Ishikawa (cell line): Measurements from ENCODE around the gene SHISA5.

ENCODE experiments used
- CEBPB ChIP-seq: IDR thresholded peaks from 2 replicates; pipeline ENCODE4 v1.6.1; 2012
- CREB1 ChIP-seq: IDR thresholded peaks from 2 replicates; pipeline ENCODE4 v1.6.1; 2012; ENCODE audit warnings: low read depth
- EGR1 ChIP-seq: IDR thresholded peaks from 2 replicates; pipeline ENCODE4 v1.6.1; 2012
- EP300 ChIP-seq: IDR thresholded peaks from 2 replicates; pipeline ENCODE4 v1.6.1; 2012; ENCODE audit warnings: borderline replicate concordance
- FOXM1 ChIP-seq: IDR thresholded peaks from 2 replicates; pipeline ENCODE4 v1.6.1; 2012; ENCODE audit warnings: low read depth, borderline replicate concordance
- MAX ChIP-seq: IDR thresholded peaks from 2 replicates; pipeline ENCODE4 v1.6.1; 2012
- NFIC ChIP-seq: IDR thresholded peaks from 2 replicates; pipeline ENCODE4 v1.6.1; 2012
- RAD21 ChIP-seq: IDR thresholded peaks from 2 replicates; pipeline ENCODE4 v1.6.1; 2012; ENCODE audit warnings: low read depth
- TAF1 ChIP-seq: IDR thresholded peaks from 2 replicates; pipeline ENCODE4 v1.6.1; 2012; ENCODE audit warnings: low read depth, mild to moderate bottlenecking
- TCF12 ChIP-seq: IDR thresholded peaks from 2 replicates; pipeline ENCODE4 v1.6.1; 2012; ENCODE audit warnings: low read depth
- TEAD4 ChIP-seq: IDR thresholded peaks from 2 replicates; pipeline ENCODE4 v1.6.1; 2012
- YY1 ChIP-seq: IDR thresholded peaks from 2 replicates; pipeline ENCODE4 v1.6.1; 2012; ENCODE audit warnings: low read depth
- ZBTB7A ChIP-seq: IDR thresholded peaks from 2 replicates; pipeline ENCODE4 v1.6.1; 2012; ENCODE audit warnings: low read depth
- TF ChIP-seq, protein P1 (sequence below): IDR thresholded peaks from 2 replicates; pipeline ENCODE4 v1.6.1; 2012; ENCODE audit warnings: low read depth, mild to moderate bottlenecking
- TF ChIP-seq, protein P2 (sequence below): IDR thresholded peaks from 2 replicates; pipeline ENCODE4 v1.6.1; 2012

The SHISA5 gene

GRCh38 chr3:48445277-48445882 is 58.6 kb downstream of the SHISA5 start:
- TF ChIP-seq NFIC (no peak), TEAD4 (no peak), EGR1 (no peak)
- TF ChIP-seq, protein P1, sequence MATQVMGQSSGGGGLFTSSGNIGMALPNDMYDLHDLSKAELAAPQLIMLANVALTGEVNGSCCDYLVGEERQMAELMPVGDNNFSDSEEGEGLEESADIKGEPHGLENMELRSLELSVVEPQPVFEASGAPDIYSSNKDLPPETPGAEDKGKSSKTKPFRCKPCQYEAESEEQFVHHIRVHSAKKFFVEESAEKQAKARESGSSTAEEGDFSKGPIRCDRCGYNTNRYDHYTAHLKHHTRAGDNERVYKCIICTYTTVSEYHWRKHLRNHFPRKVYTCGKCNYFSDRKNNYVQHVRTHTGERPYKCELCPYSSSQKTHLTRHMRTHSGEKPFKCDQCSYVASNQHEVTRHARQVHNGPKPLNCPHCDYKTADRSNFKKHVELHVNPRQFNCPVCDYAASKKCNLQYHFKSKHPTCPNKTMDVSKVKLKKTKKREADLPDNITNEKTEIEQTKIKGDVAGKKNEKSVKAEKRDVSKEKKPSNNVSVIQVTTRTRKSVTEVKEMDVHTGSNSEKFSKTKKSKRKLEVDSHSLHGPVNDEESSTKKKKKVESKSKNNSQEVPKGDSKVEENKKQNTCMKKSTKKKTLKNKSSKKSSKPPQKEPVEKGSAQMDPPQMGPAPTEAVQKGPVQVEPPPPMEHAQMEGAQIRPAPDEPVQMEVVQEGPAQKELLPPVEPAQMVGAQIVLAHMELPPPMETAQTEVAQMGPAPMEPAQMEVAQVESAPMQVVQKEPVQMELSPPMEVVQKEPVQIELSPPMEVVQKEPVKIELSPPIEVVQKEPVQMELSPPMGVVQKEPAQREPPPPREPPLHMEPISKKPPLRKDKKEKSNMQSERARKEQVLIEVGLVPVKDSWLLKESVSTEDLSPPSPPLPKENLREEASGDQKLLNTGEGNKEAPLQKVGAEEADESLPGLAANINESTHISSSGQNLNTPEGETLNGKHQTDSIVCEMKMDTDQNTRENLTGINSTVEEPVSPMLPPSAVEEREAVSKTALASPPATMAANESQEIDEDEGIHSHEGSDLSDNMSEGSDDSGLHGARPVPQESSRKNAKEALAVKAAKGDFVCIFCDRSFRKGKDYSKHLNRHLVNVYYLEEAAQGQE: no peak

DNA sequence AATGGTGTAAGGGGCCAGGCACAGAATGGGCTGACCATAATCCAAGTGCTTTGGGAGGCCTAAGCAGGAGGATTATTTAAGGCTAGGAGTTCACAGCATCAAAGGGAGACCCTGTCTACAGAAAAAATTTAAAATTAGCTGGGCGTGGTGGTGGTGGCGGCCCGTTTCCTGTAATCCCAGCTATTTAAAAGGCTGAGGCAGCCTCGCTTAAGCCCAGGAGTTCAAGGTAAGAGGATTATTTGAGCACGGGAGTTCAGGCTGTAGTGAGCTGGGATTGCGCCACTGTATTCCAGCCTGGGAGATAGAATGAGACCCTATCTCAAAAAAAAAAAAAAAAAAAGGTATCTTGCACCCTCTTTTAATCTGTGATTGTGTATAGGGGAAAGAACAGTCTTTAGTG is 62.0 kb downstream of the SHISA5 start:
- TF ChIP-seq EGR1 (no peak), YY1 (no peak), TCF12 (no peak), TAF1 (no peak), RAD21 (no peak), FOXM1 (no peak), CEBPB (no peak), NFIC (no peak), EP300 (no peak), TEAD4 (no peak), CREB1 (no peak), ZBTB7A (no peak), MAX (no peak)
- TF ChIP-seq, protein P2, sequence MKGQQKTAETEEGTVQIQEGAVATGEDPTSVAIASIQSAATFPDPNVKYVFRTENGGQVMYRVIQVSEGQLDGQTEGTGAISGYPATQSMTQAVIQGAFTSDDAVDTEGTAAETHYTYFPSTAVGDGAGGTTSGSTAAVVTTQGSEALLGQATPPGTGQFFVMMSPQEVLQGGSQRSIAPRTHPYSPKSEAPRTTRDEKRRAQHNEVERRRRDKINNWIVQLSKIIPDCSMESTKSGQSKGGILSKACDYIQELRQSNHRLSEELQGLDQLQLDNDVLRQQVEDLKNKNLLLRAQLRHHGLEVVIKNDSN: no peak
- TF ChIP-seq, protein P1: no peak

GRCh38 chr3:48440590-48440958 is 63.4 kb downstream of the SHISA5 start:
- TF ChIP-seq YY1 (no peak), MAX (no peak), NFIC (no peak), EGR1 (no peak), EP300 (no peak), CEBPB (no peak), TAF1 (no peak), TEAD4 (no peak), ZBTB7A (no peak), TCF12 (no peak), FOXM1 (no peak)
- TF ChIP-seq, protein P2: no peak

- peak; percentile 91 for TF ChIP-seq YY1
- peak; percentile 95 for TF ChIP-seq MAX
- TF ChIP-seq, protein P2: peak; percentile 82
- 0 out of 2 replicates have a peak, but pooled peaks have one; percentile 12 for TF ChIP-seq EP300
- no peak for TF ChIP-seq ZBTB7A
- peak; percentile 68 for TF ChIP-seq TAF1
- TF ChIP-seq TCF12: no peak
- TF ChIP-seq NFIC: no peak
- TF ChIP-seq EGR1: peak; percentile 19; the same call in 1 of the 2 replicates
- TF ChIP-seq FOXM1: no peak
- TF ChIP-seq CREB1: peak; percentile 83
Measured at GRCh38 chr3:48439820-48440589, 64.0 kb downstream of the SHISA5 start, which contains the start of the genes CCDC51 and TMA7. Gene CCDC51, minus strand, starts transcription at chr3:48440119. Its CDS starts 4,991 bp downstream, at chr3:48435128. Gene TMA7, plus strand, starts transcription at chr3:48440257. Its CDS starts 40 bp downstream, at chr3:48440297.

- TF ChIP-seq, protein P2: no peak
- TF ChIP-seq, protein P1: no peak
- TF ChIP-seq NFIC (no peak), FOXM1 (no peak), TAF1 (no peak), TEAD4 (no peak), TCF12 (no peak), RAD21 (no peak), ZBTB7A (no peak), YY1 (no peak), EP300 (no peak), MAX (no peak), CREB1 (no peak), EGR1 (no peak), CEBPB (no peak)
Measured at GRCh38 chr3:48437812-48438211, 66.2 kb downstream of the SHISA5 start.
